H1 (cell line): ENCODE measurements around the gene ELANE.

Experiments used
- ASH2L ChIP-seq: fragments of 200-600, 300-600 bp; sonication (generic); IDR thresholded peaks from one replicate; pipeline ENCODE4 v1.7.1; 2017; ENCODE audit warnings: low read length
- BRCA1 ChIP-seq: IDR thresholded peaks from 2 replicates; pipeline ENCODE4 v1.6.1; 2012; ENCODE audit warnings: low read depth, low read length, improper control_type of control experiment
- EZH2 ChIP-seq: fragments of 200-600 bp; sonication (generic); IDR thresholded peaks from 2 replicates; pipeline ENCODE4 v1.7.1; 2012; ENCODE audit warnings: low read depth, mild to moderate bottlenecking, moderate library complexity, low read length, inconsistent platforms; ENCODE audit not compliant: severe bottlenecking
- GABPA ChIP-seq: IDR thresholded peaks from 2 replicates; pipeline ENCODE4 v1.6.1; 2011; ENCODE audit warnings: mild to moderate bottlenecking, low read length, moderate library complexity, borderline replicate concordance; ENCODE audit not compliant: insufficient read depth
- KDM5A ChIP-seq: fragments of 200-600 bp; IDR thresholded peaks from 2 replicates; pipeline ENCODE4 v1.7.1; 2012; ENCODE audit warnings: mild to moderate bottlenecking, low read length, inconsistent platforms, mixed read lengths
- POLR2A ChIP-seq, 2 experiments: IDR thresholded peaks; 1 replicate in 1 of 2; 2 replicates in 1 of 2; pipeline ENCODE4 v1.6.1; 2011; ENCODE audit warnings: low read depth in 2 of 2, low read length in 2 of 2, mild to moderate bottlenecking in 2 of 2; ENCODE audit errors: control extremely low read depth in 1 of 2
- POLR2AphosphoS5 ChIP-seq: IDR thresholded peaks from 2 replicates; pipeline ENCODE4 v1.6.1; 2011; ENCODE audit warnings: low read depth, low read length
- RAD21 ChIP-seq, 2 experiments: IDR thresholded peaks in 1 of 2; conservative IDR thresholded peaks in 1 of 2; 2 replicates each; pipeline ENCODE4 v1.6.1; 2011; ENCODE audit warnings: low read depth in 2 of 2, low read length in 2 of 2, improper control_type of control experiment in 1 of 2, inconsistent platforms in 1 of 2, mild to moderate bottlenecking in 1 of 2, moderate library complexity in 1 of 2
- RFX5 ChIP-seq: IDR thresholded peaks from 2 replicates; pipeline ENCODE4 v1.6.1; 2011; ENCODE audit warnings: low read depth, low read length, improper control_type of control experiment, borderline replicate concordance
- SIN3A ChIP-seq, 2 experiments: IDR thresholded peaks in 1 of 2; conservative IDR thresholded peaks in 1 of 2; 2 replicates each; pipeline ENCODE4 v1.6.1; 2011 to 2012; ENCODE audit warnings: low read length in 2 of 2, improper control_type of control experiment in 1 of 2, low read depth in 1 of 2, mild to moderate bottlenecking in 1 of 2
- SP1 ChIP-seq: IDR thresholded peaks from 2 replicates; pipeline ENCODE4 v1.6.1; 2011; ENCODE audit warnings: low read depth, low read length
- TBP ChIP-seq: IDR thresholded peaks from 2 replicates; pipeline ENCODE4 v1.6.1; 2011; ENCODE audit warnings: low read depth, low read length, improper control_type of control experiment
- YY1 ChIP-seq: IDR thresholded peaks from 2 replicates; pipeline ENCODE4 v1.6.1; 2011; ENCODE audit warnings: low read depth, mild to moderate bottlenecking, low read length
- TF ChIP-seq, protein P1 (sequence below), 3 experiments: IDR thresholded peaks; 1 replicate in 2 of 3; 2 replicates in 1 of 3; pipeline versions ENCODE4 v1.5.1 to v1.6.1; 2011; ENCODE audit warnings: low read length in 3 of 3, mild to moderate bottlenecking in 3 of 3, inconsistent platforms in 2 of 3, low read depth in 1 of 3, moderate library complexity in 1 of 3; ENCODE audit not compliant: insufficient read depth in 1 of 3; ENCODE audit errors: control extremely low read depth in 1 of 3

DNA sequence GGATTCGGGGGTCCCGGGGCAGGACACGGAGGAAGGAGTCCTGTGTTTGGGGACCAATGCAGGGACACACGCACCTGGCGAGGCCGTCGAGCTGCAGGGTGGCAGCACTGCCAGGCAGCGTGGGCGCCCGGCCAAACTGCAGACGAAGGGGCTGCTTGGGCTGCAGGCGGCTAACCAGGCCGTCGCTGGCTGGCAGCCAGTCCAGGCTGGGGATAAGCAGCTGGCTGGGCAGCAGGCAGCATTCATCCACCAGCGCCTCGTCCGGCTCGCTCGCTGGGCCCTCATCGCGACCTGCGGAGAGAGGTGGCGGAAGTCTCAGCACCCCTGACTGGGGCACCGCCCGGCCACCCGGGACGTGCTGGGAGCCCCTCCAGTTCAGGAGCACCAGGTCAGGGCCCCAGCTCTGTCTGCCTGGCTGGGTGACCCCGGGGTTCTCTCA lies 18.9 kb downstream of the ELANE start:
- TF ChIP-seq SP1 (no peak), YY1 (no peak), POLR2AphosphoS5 (no peak), EZH2 (no peak), BRCA1 (no peak), SIN3A (conservative IDR thresholded peaks at IDR 0.05 in 1 of 2, IDR thresholded peaks at IDR 0.05 in 1 of 2; ENCODE audit: low read depth in 1 of 2, low read length in 2 of 2) (no peak), TBP (no peak), RAD21 (IDR thresholded peaks at IDR 0.05 in 1 of 2, conservative IDR thresholded peaks at IDR 0.05 in 1 of 2; ENCODE audit: low read depth in 2 of 2, low read length in 2 of 2) (no peak), RFX5 (no peak), POLR2A (IDR thresholded peaks at IDR 0.05; ENCODE audit: control extremely low read depth in 1 of 2, low read depth in 2 of 2, low read length in 2 of 2) (no peak), ASH2L (no peak), KDM5A (no peak), GABPA (no peak)
- TF ChIP-seq, protein P1, sequence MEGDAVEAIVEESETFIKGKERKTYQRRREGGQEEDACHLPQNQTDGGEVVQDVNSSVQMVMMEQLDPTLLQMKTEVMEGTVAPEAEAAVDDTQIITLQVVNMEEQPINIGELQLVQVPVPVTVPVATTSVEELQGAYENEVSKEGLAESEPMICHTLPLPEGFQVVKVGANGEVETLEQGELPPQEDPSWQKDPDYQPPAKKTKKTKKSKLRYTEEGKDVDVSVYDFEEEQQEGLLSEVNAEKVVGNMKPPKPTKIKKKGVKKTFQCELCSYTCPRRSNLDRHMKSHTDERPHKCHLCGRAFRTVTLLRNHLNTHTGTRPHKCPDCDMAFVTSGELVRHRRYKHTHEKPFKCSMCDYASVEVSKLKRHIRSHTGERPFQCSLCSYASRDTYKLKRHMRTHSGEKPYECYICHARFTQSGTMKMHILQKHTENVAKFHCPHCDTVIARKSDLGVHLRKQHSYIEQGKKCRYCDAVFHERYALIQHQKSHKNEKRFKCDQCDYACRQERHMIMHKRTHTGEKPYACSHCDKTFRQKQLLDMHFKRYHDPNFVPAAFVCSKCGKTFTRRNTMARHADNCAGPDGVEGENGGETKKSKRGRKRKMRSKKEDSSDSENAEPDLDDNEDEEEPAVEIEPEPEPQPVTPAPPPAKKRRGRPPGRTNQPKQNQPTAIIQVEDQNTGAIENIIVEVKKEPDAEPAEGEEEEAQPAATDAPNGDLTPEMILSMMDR (IDR thresholded peaks at IDR 0.05; ENCODE audit: control extremely low read depth in 1 of 3, insufficient read depth in 1 of 3, low read depth in 1 of 3, low read length in 3 of 3) = no peak
